Parathyroid adenoma (tissue), 2 donors: ENCODE results near the gene LRRC4C.

Source experiments
- H2AFZ ChIP-seq: fragments of 300-600 bp; sonication (generic); one replicate; pipeline ENCODE4 v1.7.0; 2017; ENCODE audit warnings: antibody characterized with exemption, mild to moderate bottlenecking
- H3K27ac ChIP-seq: fragments of 300-600 bp; sonication (generic); one replicate; pipeline ENCODE4 v1.7.0; 2017
- H3K27me3 ChIP-seq: fragments of 300-600 bp; sonication (generic); one replicate; pipeline ENCODE4 v1.7.0; 2017; ENCODE audit warnings: low read length; ENCODE audit not compliant: control insufficient read depth, insufficient read depth
- H3K36me3 ChIP-seq: fragments of 300-600 bp; sonication (generic); one replicate; pipeline ENCODE4 v1.7.0; 2017; ENCODE audit warnings: low read length; ENCODE audit not compliant: control insufficient read depth, insufficient read depth
- H3K4me1 ChIP-seq: fragments of 300-600 bp; sonication (generic); one replicate; pipeline ENCODE4 v1.7.0; 2017; ENCODE audit warnings: control low read depth
- H3K4me2 ChIP-seq: fragments of 300-600 bp; sonication (generic); one replicate; pipeline ENCODE4 v1.7.0; 2017; ENCODE audit warnings: low read length
- H3K4me3 ChIP-seq: fragments of 300-600 bp; sonication (generic); one replicate; pipeline ENCODE4 v1.7.0; 2017; ENCODE audit warnings: low read depth, low read length
- H3K79me2 ChIP-seq: fragments of 300-600 bp; sonication (generic); one replicate; pipeline ENCODE4 v1.7.0; 2017; ENCODE audit warnings: control low read depth
- H3K9ac ChIP-seq: fragments of 300-600 bp; sonication (generic); one replicate; pipeline ENCODE4 v1.7.0; 2017; ENCODE audit warnings: mild to moderate bottlenecking
- H3K9me3 ChIP-seq: fragments of 300-600 bp; sonication (generic); one replicate; pipeline ENCODE4 v1.7.0; 2017; ENCODE audit warnings: low read length; ENCODE audit not compliant: control insufficient read depth
- CTCF ChIP-seq: fragments of 300-600 bp; sonication (generic); IDR thresholded peaks from one replicate; pipeline ENCODE4 v1.7.0; 2017; ENCODE audit warnings: antibody characterized with exemption, mild to moderate bottlenecking
- donor health status: primary hyperparathyroidism.

The LRRC4C gene

GRCh38 chr11:40240284-40240683 is 1219.2 kb downstream of the LRRC4C start:
- H3K9me3 ChIP-seq = no peaks in the 10 kb centered on the region
- no peaks in the 10 kb centered on the region for H3K27me3 ChIP-seq
- H3K36me3 ChIP-seq = no peaks in the 10 kb centered on the region
- no peaks in the 10 kb centered on the region for H3K4me1 ChIP-seq
- no peak overlapping the region for H3K9ac ChIP-seq
- TF ChIP-seq CTCF = no peak
- no peaks in the 10 kb centered on the region for H3K79me2 ChIP-seq
- no peak overlapping the region for H3K4me2 ChIP-seq
- H3K27ac ChIP-seq = no peak overlapping the region
- no peak overlapping the region for H3K4me3 ChIP-seq
- H2AFZ ChIP-seq = no peak overlapping the region

GRCh38 chr11:40236526-40236925 is 1222.9 kb downstream of the LRRC4C start:
- Histone ChIP-seq H3K27me3 (no peaks in the 10 kb centered on the region), H3K4me3 (no peak overlapping the region), H3K27ac (no peak overlapping the region), H3K9ac (no peak overlapping the region), H3K79me2 (no peaks in the 10 kb centered on the region), H3K36me3 (no peaks in the 10 kb centered on the region), H3K4me1 (no peaks in the 10 kb centered on the region), H3K4me2 (no peak overlapping the region), H3K9me3 (no peaks in the 10 kb centered on the region), H2AFZ (no peak overlapping the region)
- TF ChIP-seq CTCF = no peak

GRCh38 chr11:40235841-40236240 is 1223.6 kb downstream of the LRRC4C start:
- H3K4me2 ChIP-seq = no peak overlapping the region
- H3K27me3 ChIP-seq = no peaks in the 10 kb centered on the region
- H3K79me2 ChIP-seq = no peaks in the 10 kb centered on the region
- no peak overlapping the region for H2AFZ ChIP-seq
- H3K9me3 ChIP-seq = no peaks in the 10 kb centered on the region
- TF ChIP-seq CTCF = no peak
- H3K4me1 ChIP-seq = no peaks in the 10 kb centered on the region
- no peaks in the 10 kb centered on the region for H3K36me3 ChIP-seq
- no peak overlapping the region for H3K4me3 ChIP-seq
- H3K27ac ChIP-seq = no peak overlapping the region
- H3K9ac ChIP-seq = no peak overlapping the region

GRCh38 chr11:40230821-40231220 is 1228.6 kb downstream of the LRRC4C start:
- Histone ChIP-seq H3K4me2 (no peak overlapping the region), H3K27ac (no peak overlapping the region), H3K9me3 (no peaks in the 10 kb centered on the region), H3K79me2 (no peaks in the 10 kb centered on the region), H3K4me3 (no peak overlapping the region), H2AFZ (no peak overlapping the region), H3K36me3 (no peaks in the 10 kb centered on the region), H3K4me1 (no peaks in the 10 kb centered on the region), H3K9ac (no peak overlapping the region), H3K27me3 (no peaks in the 10 kb centered on the region)
- no peak for TF ChIP-seq CTCF

GRCh38 chr11:40228662-40229061 is 1230.8 kb downstream of the LRRC4C start:
- no peak overlapping the region for H3K4me2 ChIP-seq
- H3K4me3 ChIP-seq = no peak overlapping the region
- no peak overlapping the region for H3K27ac ChIP-seq
- TF ChIP-seq CTCF = no peak
- H3K9ac ChIP-seq = no peak overlapping the region
- no peak overlapping the region for H2AFZ ChIP-seq
- no peaks in the 10 kb centered on the region for H3K9me3 ChIP-seq
- H3K79me2 ChIP-seq = no peaks in the 10 kb centered on the region
- no peaks in the 10 kb centered on the region for H3K4me1 ChIP-seq
- H3K27me3 ChIP-seq = no peaks in the 10 kb centered on the region
- H3K36me3 ChIP-seq = no peaks in the 10 kb centered on the region
